Endothelial cell of umbilical vein (primary cell): Measurements from ENCODE around the gene PAX8. TPM values are rescaled to one million over a fixed set of nuclear protein-coding genes. Genes with fewer than 3 reads are reported as not detected.

Source experiments
- BruUV-seq: library from RNA; stranded (reverse); fragments of 400-500 nt; replicated peaks from 2 replicates; lab custom pipeline; 2021; lab: Mats Ljungman, UMichigan
- CTCF ChIA-PET: fragments of 300-600, 350-600 bp; sonication (Branson Sonifier 250); formaldehyde crosslinking; loops from one replicate; lab custom pipeline; 2021; ENCODE audit warnings: antibody characterized with exemption, inconsistent platforms; lab: Charles Lee
- POLR2A ChIA-PET: fragments of 300-600, 350-600 bp; sonication (Branson Sonifier 250); formaldehyde crosslinking; loops from one replicate; lab custom pipeline; 2021; ENCODE audit warnings: antibody characterized with exemption, inconsistent platforms; lab: Charles Lee
- DNase-seq: peaks from one replicate; pipeline ENCODE4 v3.0.0-alpha.2; 2011; ENCODE audit warnings: low read depth, low spot score
- FAIRE-seq: peaks from 2 replicates; lab custom pipeline; 2011; peaks lifted over from hg19 to GRCh38; lab: Jason Lieb, UNC
- H2AFZ ChIP-seq: 2 replicates; pipeline ENCODE4 v1.6.0; 2012; ENCODE audit warnings: low read depth, low read length, control low read depth, inconsistent platforms
- H3K27ac ChIP-seq: 2 replicates; pipeline ENCODE4 v1.5.1; 2011; ENCODE audit warnings: low read depth, mild to moderate bottlenecking, control low read depth, low read length, moderate library complexity; ENCODE audit not compliant: insufficient read depth
- H3K27me3 ChIP-seq, 2 experiments: 2 replicates each; pipeline versions ENCODE4 v1.6.0 to v1.6.1; 2011; ENCODE audit warnings: low read length in 2 of 2, mixed read lengths in 1 of 2; ENCODE audit not compliant: control insufficient read depth in 2 of 2, insufficient read depth in 2 of 2
- H3K36me3 ChIP-seq, 2 experiments: 2 replicates in 1 of 2; 3 replicates in 1 of 2; pipeline ENCODE4 v1.5.1; 2011; ENCODE audit warnings: low read length in 2 of 2, mild to moderate bottlenecking in 1 of 2, moderate library complexity in 1 of 2; ENCODE audit not compliant: control insufficient read depth in 2 of 2, insufficient read depth in 2 of 2; ENCODE audit errors: extremely low read depth in 1 of 2
- H3K4me1 ChIP-seq: 3 replicates; pipeline ENCODE4 v1.5.1; 2011; ENCODE audit warnings: mild to moderate bottlenecking, low read length; ENCODE audit not compliant: control insufficient read depth, insufficient read depth; ENCODE audit errors: extremely low read depth
- H3K4me2 ChIP-seq: 2 replicates; pipeline ENCODE4 v1.6.1; 2011; ENCODE audit warnings: low read length, control low read depth, mixed read lengths; ENCODE audit not compliant: insufficient read depth
- H3K4me3 ChIP-seq, 3 experiments: fragments of 200-600 bp in 1 of 3; sonication (generic), shearing (Covaris generic) in 1 of 3; replicated peaks in 1 of 3; 2 replicates each; pipeline ENCODE4 v1.5.1; 2011 to 2016; ENCODE audit warnings: control low read depth in 3 of 3, low read length in 3 of 3, mild to moderate bottlenecking in 2 of 3, inconsistent platforms in 1 of 3, low read depth in 1 of 3, moderate library complexity in 1 of 3; ENCODE audit not compliant: insufficient read depth in 1 of 3
- H3K79me2 ChIP-seq: 2 replicates; pipeline ENCODE4 v1.6.0; 2012; ENCODE audit warnings: low read length, inconsistent platforms; ENCODE audit not compliant: control insufficient read depth, insufficient read depth
- H3K9ac ChIP-seq: replicated peaks from 2 replicates; pipeline ENCODE3; 2011; ENCODE audit warnings: low read length, control low read depth; ENCODE audit not compliant: insufficient read depth; ENCODE audit errors: extremely low read depth
- H3K9me1 ChIP-seq: replicated peaks from 3 replicates; pipeline ENCODE4 v1.6.0; 2011; ENCODE audit warnings: mild to moderate bottlenecking, low read length; ENCODE audit not compliant: control insufficient read depth, insufficient read depth; ENCODE audit errors: extremely low read depth
- H3K9me3 ChIP-seq: replicated peaks from 2 replicates; pipeline ENCODE4 v1.5.1; 2012; ENCODE audit warnings: low read length, inconsistent platforms; ENCODE audit not compliant: control insufficient read depth, insufficient read depth
- H4K20me1 ChIP-seq: replicated peaks from 2 replicates; pipeline ENCODE3; 2011; ENCODE audit warnings: mild to moderate bottlenecking, low read length; ENCODE audit not compliant: control insufficient read depth, insufficient read depth; ENCODE audit errors: extremely low read depth
- CTCF ChIP-seq, 2 donors: IDR thresholded peaks; 1 replicate in 1 of 2; 2 replicates in 1 of 2; pipeline ENCODE4 v1.5.1; 2011; ENCODE audit warnings: low read length in 2 of 2, mild to moderate bottlenecking in 2 of 2, moderate library complexity in 2 of 2, control low read depth in 1 of 2, inconsistent platforms in 1 of 2, low read depth in 1 of 2; ENCODE audit not compliant: insufficient read depth in 1 of 2; ENCODE audit errors: extremely low read depth in 1 of 2
- POLR2A ChIP-seq: IDR thresholded peaks from 2 replicates; pipeline ENCODE4 v1.6.1; 2012; ENCODE audit warnings: low read depth, mild to moderate bottlenecking, control low read depth, low read length
- dilution Hi-C: fragments of 300-500 bp; cut with MboI; formaldehyde crosslinking; loops from one replicate; pipeline ENCODE4 v1.15.0; 2019; ENCODE audit warnings: low sequenced_read_pairs; ENCODE audit not compliant: extremely low pct_ligation_motif_present
- intact Hi-C: fragments of 100-400 bp; cut with micrococcal nuclease; formaldehyde crosslinking; loops from one replicate; pipeline ENCODE4 v1.10.0; 2022
- polyA plus RNA-seq, 4 experiments: library from polyadenylated mRNA; depleted of rRNA in 3 of 4; stranded (reverse) in 3 of 4; unstranded in 1 of 4; fragments of >200 nt; gene quantifications; 2 replicates each; pipeline versions ENCODE4 v1.2.1 to v1.2.3, GENCODE V29; 2011 to 2012; ENCODE audit warnings: missing spikeins in 1 of 4
- total RNA-seq: library from RNA; stranded (reverse); gene quantifications from 2 replicates; pipeline ENCODE4 v1.2.3, GENCODE V29; 2021

The PAX8 gene
- total and polyA plus RNA-seq, 2 donors (not counting 3 experiments of a cell fraction or from before 2014, with no cell fraction given), result 0.22 to 0.62 TPM

DNA sequence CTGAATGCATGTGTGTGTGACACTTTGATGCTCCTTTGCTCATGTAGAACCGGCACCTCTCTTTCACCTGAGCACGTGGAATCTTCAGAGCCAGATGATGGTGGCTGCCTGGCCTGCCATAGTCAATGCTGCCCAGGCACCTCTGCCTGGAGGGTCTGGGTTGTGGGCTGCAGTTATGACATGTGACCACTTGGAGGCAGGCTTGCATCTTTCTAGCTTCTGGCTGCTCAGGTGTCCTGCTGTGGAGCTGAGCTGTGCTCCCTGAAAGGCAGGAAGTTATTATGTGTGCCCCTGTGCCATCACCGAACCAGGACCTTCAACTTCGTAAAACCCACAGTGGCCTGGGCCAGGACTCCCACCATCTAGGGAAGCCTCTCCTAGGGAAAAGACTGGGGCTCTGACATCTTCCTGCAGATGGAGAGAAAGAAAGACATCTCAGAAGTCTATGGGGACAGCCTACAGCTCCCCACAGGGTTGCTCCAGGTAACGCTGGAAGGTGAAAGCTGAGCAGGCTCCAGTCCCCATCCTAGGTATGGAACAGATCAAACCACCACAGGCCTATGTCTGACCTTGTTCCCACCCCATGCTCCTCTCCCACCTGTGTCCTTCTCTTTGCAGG lies 74.7 kb downstream of the PAX8 start:
- no peaks in the 10 kb centered on the region for H3K27me3 ChIP-seq
- dilution Hi-C loops, result no loop called here
- no TSS peak for BruUV-seq

More for the DNA sequence above, 74.7 kb downstream of the PAX8 start:
- Histone ChIP-seq H3K36me3 (no peaks in the 10 kb centered on the region), H3K27ac (no peak overlapping the region), H4K20me1 (no peaks in the 10 kb centered on the region), H3K9me3 (no peaks in the 10 kb centered on the region), H3K9ac (no peak overlapping the region), H3K9me1 (no peaks in the 10 kb centered on the region), H3K4me2 (no peak overlapping the region), H3K4me3 (no peak overlapping the region), H3K79me2 (no peaks in the 10 kb centered on the region), H2AFZ (no peak overlapping the region), H3K4me1 (peaks cover 2% of the 10 kb centered on the region)
- DNase-seq, result peak; percentile 64
- ChIA-PET POLR2A (no interaction called here), CTCF (interaction anchor here (0.6 to 20.2 kb wide), 43 partner anchors 9 to 186 kb away, joined by 3 to 310 read pairs (median 5); partner anchors contain the start of gene PSD4)
- intact Hi-C loops, result loop anchor here (1.0 kb wide), 3 partner anchors 45 to 186 kb away; no protein-coding TSS in a partner anchor
- peak; percentile 81 to 88 for TF ChIP-seq CTCF (IDR thresholded peaks at IDR 0.05; ENCODE audit: extremely low read depth in 1 of 2, insufficient read depth in 1 of 2, low read depth in 1 of 2, low read length in 2 of 2)
- TF ChIP-seq POLR2A, result no peak
- peak; percentile 88 for FAIRE-seq
